ENCODE measurements around the gene GALE.
"Not testable (repeated sequence)": the region's sequence is repeated elsewhere in the genome, so short reads cannot be mapped to it uniquely, and the experiment has no call there.

The GALE gene

DNA sequence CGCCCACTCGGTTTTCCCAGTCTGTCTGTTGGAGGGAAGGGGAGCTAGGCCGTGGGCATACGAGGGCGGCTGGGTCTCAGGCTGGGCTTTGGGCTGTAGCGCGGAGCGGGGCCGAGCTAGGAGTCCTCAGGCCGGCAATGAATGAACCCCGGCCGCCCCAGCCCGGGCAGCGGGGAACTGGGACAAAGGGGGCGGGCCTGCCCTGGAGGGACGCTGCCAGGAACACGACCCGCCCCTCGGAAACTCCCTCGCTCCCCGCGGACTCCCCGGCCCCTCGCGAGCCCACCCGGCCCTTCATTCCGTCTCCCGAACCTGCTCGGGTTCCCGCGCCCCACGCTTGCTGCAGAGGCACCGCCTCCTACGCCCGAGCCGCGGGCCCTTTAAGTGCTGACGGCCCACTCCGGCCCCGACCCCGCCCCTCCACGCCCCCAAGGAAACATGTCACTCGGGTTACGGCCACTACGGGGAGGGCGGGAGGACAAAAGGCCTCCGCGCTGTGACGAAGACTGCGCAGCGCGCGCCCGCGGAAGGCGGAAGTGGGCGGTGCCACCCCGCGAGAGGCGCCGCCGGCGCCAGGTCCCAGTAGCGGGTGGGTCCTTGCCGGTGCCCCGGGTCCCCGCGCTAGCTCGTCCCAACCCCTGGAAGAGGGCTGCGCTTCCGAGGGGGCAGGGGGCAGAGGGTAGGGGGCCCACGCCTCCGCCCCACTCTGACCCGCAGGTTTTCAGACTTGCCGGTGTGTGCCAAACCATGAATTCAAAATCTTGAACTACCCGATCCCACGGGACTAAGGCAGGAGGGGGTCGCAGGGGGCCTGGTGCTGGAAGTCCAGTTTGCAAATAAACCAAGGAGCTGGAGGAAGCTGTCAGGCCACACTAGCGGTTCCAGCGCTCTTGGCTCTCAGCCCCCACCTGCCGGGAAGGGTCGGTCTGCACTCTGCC is at the start of gene GALE:
GALE (minus strand) TSS at position 355 of the 938 bp plus-strand sequence. CDS start 1,747 bp downstream, outside the sequence.
- DNase-seq, result peak; percentile 97 to 99

- no peak for DNase-seq
Observed at GRCh38 chr1:23848673-23849616, 48.4 kb upstream of the GALE start.

- not testable (repeated sequence) for DNase-seq
Observed at GRCh38 chr1:23847482-23848095, 47.0 kb upstream of the GALE start.

DNA sequence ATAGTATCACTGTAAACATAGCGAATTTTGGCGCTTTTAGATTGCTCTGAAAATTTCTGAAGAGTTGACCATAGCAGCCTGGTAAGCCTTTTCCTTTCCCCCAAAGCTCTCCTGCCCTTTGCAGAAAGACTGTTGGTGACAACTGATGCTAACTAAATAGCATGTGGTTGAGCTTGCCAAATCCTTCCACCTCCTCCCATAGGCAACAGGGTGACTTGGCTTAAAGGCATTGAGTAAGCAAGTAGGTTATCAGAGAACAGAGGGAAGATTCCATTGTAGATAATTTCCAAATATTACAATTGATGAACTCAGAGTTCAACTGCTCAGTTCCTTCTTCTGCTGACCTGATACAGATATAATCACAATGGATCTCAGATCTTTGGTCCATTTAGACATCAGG is 44.6 kb upstream of the GALE start:
- no peak for DNase-seq

DNA sequence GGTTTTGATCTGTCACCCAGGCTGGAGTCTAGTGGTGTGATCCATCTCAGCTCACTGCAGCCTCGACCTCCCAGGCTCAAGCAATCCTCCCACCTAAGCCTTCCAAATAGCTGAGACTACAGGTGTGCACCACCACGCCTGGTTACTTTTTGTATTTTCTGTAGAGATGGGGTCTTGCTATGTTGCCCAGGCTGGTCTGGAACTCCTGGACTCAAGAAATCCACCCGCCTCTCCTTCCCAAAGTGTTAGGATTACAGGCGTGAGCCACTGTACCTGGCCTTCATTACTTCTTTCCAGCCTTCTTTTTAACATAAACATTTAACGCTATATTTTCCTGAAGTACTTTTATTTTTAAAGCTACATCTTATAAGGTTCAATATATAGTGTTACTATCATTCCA is 43.1 kb upstream of the GALE start:
- no peak for DNase-seq

DNA sequence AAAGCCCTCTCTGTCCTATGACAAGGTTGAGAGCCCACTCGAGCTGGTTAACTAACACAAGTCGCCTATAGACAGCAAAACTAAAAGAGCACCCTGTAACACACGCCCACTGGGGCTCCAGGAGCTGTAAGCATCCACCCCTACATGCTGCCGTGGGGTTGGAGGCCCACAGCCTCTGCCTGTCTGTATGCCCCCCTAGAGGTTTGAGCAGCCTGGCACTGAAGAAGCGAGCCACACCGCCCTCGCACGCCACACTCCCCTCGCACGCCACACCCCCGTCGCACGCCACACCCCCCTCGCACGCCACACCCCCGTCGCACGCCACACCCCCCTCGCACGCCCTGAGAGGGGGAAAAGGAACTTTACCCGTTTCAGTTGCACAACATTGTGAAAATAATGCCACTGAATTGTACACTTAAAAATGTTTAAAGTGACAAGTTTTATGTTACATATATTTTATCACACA is 37.9 kb upstream of the GALE start:
- peak; percentile 68 to 76 for DNase-seq

- DNase-seq, result no peak
Observed at GRCh38 chr1:23837908-23838307, 37.4 kb upstream of the GALE start.

DNA sequence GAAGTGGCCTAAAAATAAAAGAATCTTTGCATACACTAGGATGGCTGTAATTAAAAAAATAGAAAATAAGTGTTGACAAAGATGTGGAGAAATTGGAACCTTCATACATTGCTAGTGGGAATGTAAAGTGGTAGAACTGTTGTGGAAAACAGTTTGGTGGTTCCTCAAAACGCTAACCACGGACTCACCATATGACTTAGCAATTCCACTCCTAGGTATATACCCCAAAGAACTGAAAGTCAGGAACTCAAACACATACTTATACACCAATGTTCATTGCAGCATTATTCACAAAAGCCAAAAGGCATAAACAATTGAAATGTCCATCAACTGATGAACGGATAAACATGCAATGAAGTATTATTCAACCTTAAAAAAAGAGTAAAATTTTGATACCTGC is 35.5 kb upstream of the GALE start:
- no peak for DNase-seq

DNA sequence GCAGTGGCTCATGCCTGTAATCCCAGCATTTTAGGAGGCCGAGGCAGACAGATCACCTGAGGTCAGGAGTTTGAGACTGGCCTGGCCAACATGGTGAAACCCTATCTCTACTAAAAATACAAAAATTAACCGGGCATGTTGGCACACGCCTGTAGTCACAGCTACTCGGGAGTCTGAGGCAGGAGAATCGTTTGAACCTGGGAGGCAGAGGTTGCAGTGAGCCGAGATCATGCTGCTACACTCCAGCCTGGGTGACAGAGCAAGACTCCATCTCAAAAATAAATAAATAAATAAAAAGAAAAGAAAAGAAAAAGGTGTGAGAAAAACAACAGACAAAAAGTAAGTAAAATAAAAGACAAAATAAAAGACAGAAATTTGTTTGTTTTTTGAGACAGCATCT is 33.6 kb upstream of the GALE start:
- not testable (repeated sequence) for DNase-seq

GRCh38 chr1:23827717-23828116 is 27.2 kb upstream of the GALE start:
- DNase-seq, result no peak

GRCh38 chr1:23826590-23826989 is 26.0 kb upstream of the GALE start:
- DNase-seq, result not testable (repeated sequence)

- no peak for DNase-seq
Observed at GRCh38 chr1:23825762-23826522, 25.4 kb upstream of the GALE start.

- peak; percentile 85 to 86 for DNase-seq
Observed at GRCh38 chr1:23825076-23825761, 24.7 kb upstream of the GALE start, which contains the start of gene HMGCL. TSS of gene HMGCL (minus strand) at chr1:23825429. CDS start at chr1:23825415, 14 bp downstream.

DNA sequence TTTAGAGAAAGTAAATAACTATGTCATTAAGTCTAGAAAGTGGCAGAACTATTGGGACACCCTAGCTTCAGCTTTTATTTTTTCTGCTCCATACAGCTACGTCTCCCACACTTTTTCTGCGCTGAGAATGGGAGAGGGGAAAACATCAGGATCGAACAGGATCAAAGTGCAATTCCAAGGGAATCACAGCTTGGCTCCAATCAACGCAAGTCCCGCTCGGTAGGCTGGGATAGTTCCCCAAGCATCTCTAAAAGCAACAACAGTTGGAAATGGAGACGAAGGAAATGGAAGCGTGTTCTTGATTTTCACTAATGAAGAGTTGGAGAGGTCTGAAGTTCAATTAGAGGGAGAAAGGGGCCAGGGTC is 24.1 kb upstream of the GALE start:
- no peak for DNase-seq

- DNase-seq, result no peak
Observed at GRCh38 chr1:23823767-23824166, 23.2 kb upstream of the GALE start.

- DNase-seq, result no peak
Observed at GRCh38 chr1:23817633-23818032, 17.1 kb upstream of the GALE start.

DNA sequence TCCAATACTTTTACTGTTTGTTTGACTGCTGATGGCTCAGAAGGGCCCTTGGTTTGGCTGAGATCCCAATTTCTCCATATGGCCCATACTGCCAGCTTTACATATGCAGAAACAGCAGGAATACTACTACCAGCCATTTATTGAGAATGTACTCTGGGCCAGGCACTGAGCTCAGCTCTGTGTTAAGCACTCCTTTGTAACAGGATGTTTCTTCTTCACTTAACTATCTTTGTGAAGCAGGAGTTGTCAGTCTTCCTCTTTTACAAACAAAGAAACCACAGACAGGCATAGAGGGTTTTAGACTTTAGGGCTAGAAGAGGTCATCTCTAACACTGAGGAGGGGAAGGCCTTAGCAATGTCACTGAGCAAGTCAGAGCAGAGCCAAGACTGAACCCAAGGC is 16.4 kb upstream of the GALE start:
- DNase-seq, result no peak

- no peak for DNase-seq
Observed at GRCh38 chr1:23816361-23816760, 15.8 kb upstream of the GALE start.

GRCh38 chr1:23814016-23814415 is 13.5 kb upstream of the GALE start:
- no peak for DNase-seq

DNA sequence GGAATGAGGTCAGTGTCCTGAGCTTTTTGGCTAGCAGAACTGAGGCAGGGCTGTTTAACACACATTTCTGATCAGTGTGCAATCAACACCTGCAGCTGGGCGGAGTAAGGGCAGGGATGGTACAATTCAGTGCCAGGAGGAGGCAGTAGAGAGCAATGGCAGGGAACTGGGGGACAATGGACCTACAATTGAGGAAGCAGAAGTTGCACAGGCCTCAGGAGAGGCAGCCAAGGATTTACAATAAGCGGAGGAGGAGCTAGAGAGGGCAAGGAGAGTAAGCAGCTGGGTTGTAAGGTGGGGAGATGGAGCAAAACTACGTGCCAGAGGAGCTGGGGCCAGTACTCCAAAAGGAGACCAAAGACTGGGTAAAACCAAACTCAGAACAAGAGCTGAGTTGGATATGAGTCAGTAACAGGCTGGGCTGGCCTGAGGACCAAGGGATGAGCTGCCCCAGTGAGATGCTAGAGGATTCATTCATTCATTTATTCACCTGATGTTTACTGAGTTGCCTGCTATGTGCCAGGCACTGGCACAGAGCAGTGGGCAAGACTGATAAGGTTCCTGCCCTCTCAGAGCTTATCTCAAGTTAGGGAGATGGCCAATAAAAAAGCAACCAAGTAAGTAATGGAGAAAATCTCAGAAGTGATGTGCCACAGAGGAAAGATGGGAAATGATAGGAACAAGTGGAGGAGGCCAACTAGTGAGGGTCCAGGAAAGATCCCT is 10.4 kb upstream of the GALE start:
- peak in 1 of 2 experiments; percentile 42 for DNase-seq

DNA sequence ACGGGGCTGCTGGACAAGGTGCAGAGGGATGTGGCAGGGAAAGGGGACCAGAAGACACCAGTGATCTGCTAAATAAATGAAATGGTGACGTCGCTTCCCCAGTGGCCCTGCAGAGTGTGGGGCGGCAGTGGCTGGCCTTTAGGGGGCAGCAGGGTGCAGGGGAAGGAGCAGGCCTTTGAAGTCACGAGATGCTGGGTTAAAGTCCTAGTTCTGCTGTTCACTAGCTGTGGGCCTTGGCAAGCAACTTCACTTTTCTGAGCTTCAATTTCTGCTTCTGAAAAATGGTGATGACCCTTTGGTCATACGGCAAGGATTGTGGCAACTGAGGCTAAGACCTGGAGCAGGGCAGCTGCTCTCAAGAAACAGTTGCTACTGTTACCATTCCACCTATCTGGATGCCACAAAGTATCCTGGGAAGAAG is 9.2 kb upstream of the GALE start:
- DNase-seq, result peak; percentile 71 to 74
